ENCODE data around the gene PPP1R27. TPM values are rescaled to one million over a fixed set of nuclear protein-coding genes. Genes with fewer than 3 reads are reported as not detected.
A peak's percentile ranks its signal among the peaks of the same experiment; 100 is the strongest.

Gene PPP1R27
- total RNA-seq, 1 donor from 2014 or later = not detected

DNA sequence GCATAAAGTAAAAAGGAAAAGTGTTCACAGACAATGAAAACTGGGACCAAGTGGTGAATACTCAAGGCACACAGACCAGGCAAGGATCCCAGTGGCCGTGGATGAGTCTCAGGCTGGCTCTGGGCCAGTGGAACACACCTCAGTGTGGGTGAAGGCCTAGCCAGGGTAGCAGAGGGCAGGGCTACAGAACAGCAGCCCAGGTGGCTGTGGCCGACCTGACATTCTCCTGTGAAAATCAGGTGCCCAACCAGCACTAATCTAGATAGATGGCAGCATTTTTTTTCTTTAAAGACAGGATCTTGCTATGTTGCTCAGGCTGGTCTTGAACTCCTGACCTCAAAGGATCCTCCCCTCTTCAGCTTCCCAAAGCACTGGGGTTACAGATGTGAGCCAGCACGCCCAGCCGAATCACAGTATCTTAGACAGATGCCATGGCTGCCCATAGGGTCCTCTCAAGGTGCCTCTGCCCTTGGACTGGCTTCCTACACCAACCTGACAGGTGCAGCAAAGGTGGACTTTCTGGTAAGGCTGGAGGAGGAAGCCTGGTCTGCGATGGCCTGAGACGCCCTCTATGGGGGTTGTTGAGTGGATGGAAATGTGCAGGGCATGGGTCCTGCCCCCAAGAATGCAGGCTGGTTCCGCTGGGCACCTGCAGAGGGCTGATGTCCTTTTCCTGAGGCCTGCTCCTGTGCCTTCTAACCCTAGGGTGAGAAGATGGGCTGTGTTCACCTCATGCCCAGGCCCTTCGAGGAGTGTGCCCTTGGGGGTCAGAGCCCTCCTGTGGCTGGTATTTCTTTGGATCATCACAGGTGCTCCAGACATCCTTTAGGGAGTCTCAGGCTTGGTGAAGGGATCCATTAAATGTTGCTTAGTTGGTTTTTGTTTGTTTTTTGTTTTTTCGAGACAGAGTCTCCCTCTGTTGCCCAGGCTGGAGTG lies 29.3 kb upstream of the PPP1R27 start:
- intact Hi-C loops (cut with DNase I) = no loop called here
- no peak for ATAC-seq
- peak; percentile 60 for DNase-seq (ENCODE audit: low spot score)

DNA sequence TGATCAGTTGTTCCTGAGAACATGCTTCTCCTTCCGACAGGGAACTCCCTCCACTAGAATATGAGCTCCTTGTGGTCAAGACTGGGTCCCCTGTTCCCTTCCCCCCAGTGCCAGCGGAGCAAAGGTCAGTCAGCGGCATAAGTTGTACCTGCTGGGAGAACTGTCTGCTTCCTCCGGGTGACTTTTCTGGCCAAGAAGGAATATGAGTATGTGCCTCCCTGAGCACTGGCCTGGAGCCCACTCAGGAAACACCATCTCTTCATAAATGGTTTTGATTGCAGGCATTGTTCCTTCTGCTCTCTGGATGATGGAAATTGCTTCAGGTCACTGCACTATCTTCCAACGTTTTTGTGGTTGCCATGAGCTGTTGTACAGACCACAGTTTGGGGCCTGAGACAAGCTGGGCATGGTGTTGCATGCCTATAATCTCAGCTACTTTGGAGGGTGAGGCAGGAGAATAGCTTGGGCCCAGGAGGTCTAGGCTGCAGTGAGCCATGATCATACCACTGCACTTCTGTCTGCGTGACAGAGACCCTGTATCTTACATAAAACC lies 28.3 kb upstream of the PPP1R27 start:
- no peak for DNase-seq (ENCODE audit: low spot score)
- intact Hi-C loops (cut with DNase I) = no loop called here
- no peak for ATAC-seq

DNA sequence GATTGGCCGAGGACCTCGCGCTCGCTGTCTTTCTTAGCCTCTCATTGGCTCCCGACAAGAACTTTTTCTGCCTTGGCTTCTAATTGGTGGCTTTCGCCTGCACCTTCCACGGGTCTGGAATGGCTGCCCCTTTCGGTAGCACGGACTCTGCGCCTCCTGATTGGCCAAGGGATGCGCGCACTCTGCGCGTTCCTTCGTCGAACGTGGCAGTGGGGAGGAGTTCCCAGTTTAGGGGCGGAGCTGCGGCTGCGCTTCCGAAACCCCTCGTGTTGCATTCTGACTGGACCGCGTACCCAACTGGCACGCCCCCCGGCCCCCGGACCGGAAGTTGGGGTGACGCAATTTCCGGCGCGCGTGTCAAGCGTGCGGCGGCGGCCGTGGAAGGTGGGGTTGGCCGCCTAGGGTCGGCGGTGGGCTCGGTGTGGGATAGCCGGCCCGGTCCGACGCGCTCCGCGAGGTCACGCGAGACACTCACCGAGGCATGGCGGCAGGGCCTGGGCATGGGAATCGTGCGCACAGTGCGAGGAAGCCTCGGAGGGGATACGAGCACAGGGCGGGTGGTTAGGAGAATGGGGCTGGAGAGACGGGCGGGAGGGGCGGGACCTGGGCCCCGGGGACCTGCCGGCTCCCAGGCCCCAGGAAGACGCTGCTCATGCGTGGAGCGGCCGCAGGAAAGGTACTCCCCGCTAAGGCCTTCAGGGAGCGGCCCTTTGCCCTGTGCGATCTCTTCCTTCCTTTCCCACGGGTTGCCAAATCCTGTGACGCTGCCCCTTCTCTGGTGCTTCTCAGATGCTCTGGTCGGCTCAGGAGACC lies 26.1 kb upstream of the PPP1R27 start:
- ATAC-seq (peak; percentile 98), DNase-seq (ENCODE audit: low spot score) (peak; percentile 99)
- intact Hi-C loops (cut with DNase I) = no loop called here

DNA sequence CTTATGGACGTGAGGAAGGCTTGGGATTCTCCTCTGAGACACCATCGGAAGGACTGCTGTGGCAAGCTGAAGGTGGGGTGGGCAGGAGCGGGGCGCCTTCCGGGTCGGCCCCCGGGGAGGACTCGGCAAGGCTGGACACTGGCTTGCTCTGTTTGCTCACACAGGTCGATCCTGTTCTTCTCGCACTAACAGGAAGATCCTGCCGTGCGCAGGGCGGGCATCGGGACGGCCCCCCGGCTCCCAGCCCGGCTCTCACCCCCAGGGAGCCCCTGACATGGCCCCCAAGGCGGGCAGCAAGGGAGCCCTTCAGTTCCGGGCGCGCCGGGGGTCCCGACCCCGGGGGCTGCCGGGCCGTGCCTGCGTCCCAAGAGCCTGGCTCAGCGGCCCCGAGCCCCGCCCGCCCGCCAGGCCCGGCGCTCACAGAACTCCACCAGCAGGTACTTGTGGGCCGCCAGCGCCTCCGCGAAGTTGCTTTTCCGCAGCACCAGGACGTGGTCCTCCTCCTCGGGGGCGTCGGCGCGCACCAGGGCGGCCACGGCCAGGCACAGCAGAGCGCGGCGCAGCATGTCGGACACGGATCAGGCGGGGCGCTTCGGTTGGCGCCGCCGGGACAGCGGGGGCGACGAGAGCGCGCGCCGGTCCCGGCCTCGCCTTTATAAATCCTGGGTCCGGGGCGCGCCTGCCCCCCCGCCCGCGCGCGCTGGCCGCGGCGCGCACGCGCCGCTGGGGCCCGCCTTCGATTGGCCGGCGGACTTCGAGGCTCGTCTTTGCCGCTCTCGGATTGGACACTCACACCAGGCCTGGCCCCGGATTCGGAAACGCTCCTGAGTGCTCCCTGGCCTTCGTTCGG lies 25.3 kb upstream of the PPP1R27 start, which contains the start of gene P4HB:
TSS of gene P4HB (minus strand) at position 630 of the 850 bp plus-strand sequence. CDS start at position 566, 64 bp downstream.
- DNase-seq (ENCODE audit: low spot score) (no peak), ATAC-seq (no peak)
- intact Hi-C loops (cut with DNase I) = no loop called here

DNA sequence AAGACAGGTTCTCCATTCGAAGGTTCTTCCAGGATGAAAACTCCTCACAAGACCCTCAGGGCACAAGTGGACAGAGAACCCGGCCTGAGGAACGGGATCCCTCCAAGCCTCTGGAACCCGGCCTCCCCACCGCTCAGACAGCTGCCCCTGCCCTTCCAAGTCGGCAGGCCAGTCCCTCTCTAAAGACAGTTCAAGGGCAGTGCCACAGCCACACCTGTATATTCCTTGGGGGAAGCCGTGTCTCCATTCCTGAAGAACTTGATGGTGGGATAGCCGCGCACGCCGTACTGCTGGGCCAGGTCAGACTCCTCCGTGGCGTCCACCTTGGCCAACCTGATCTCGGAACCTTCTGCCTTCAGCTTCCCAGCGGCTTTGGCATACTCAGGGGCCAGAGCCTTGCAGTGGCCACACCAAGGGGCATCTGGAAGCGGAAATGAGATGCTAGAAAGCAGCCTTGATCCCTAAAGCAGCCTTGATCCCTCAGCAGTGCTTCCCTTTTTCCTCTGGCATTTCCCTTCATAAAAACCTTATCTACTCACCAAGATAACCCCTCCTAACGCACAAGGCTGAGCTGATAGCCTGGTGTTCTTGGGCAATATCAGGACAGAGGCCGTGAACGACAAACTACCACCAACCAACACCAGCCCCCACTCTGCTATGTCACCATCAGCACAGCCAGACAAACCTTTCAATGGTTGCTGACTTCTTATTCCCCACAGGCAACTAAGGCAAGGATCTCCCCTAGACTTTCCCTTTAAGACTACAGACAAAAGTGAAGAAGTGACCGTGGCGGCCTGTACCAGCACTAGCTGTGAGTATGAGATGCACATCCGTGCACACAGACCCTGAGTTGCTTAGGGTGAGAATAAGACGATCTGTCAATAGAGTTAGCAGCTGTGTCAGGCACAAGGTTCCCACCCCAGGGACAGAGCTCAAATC lies 24.4 kb upstream of the PPP1R27 start:
- DNase-seq (ENCODE audit: low spot score) (no peak), ATAC-seq (no peak)
- intact Hi-C loops (cut with DNase I) = no loop called here

DNA sequence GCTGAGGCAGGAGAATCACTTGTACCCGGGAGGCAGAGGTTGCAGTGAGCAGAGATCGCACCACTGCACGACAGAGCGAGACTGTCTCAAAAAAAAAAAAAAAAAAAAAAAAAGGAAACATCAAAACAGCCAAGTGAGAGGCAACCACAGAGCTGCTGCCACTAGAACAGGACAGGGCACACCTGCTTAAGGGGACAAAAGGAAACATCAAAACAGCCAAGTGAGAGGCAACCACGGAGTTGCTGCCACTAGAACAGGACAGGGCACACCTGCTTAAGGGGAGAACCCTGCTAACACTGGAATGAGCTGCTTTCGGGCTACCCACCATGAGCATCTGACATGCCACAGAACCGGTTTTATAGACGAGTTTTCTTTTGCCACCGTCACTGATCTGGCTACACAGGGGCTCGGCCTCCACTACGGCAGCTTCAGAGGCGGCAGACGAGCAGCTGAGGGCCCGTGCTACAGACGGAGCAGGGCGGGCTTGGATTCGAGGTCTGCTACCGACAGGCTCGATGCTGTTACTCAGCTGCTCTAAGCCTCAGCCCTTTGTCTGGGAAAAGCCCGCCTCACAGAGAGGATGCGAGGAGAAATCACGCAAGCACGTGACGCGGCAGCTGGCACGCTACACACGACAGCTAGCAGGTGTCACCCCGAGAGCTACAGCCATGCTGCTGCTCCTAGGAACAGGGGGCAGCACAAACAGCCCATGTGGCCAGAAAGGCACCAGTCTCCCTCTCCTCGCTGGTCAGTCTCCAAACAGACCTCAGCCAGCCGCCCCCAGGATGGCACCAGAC lies 23.5 kb upstream of the PPP1R27 start:
- DNase-seq (ENCODE audit: low spot score) (no peak), ATAC-seq (no peak)
- intact Hi-C loops (cut with DNase I) = no loop called here

DNA sequence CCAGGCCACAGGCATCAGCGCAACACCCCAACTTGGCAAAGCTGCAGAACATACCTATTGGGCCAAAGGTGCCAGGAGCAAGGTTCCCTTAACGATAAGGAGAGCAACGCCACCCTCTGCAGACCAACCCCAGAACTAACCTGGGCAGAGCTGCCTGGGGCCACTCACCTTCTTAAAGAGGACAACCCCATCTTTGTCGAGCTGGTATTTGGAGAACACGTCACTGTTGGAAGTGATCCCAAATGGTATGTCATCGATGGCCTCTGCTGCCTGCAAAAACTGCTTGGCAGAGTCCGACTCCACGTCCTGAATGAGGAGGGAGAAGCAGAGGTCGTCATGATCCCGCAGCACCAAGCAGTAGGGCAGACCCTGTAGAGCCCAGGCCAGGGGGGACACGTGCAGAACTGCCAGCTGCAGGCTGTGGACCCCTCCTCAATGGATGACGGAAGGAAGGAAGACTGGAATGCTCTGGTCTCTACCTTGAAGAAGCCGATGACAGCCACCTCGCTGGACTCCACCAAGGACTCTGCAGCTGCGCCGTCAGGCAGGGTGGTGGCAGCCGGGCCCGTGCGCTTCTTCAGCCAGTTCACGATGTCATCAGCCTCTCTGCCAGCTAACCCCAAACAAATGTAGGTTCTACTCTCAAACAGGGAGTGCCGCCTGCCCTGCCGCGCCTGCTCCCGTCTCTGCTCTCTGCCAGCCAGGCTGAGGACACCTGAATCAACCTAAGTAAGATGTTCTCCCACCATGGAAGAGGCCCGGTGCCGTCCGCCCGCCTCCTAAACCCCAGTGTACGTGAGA lies 20.3 kb upstream of the PPP1R27 start:
- no peak for DNase-seq (ENCODE audit: low spot score)
- intact Hi-C loops (cut with DNase I) = no loop called here
- ATAC-seq = no peak

DNA sequence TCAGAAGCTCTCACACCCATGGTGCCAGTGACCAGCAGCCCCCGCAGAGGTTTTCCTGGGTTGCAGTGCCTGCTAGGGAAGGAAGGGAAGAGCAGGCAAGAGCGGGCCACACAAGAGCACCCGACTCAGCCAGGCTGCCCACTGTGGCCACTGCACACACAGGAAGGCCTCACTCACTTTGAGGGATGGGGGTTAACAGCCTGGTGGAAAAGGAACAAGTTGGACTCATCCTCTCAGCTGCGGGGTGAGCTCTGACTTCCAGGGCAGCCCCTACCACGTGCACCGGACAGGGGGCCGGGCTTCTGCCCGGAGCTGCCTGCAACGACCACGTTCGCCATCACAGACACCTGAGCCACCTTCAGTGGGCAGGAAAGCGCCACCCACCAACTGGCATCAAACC lies 17.4 kb upstream of the PPP1R27 start:
- ATAC-seq = no peak
- intact Hi-C loops (cut with DNase I) = no loop called here
- DNase-seq (ENCODE audit: low spot score) = no peak

DNA sequence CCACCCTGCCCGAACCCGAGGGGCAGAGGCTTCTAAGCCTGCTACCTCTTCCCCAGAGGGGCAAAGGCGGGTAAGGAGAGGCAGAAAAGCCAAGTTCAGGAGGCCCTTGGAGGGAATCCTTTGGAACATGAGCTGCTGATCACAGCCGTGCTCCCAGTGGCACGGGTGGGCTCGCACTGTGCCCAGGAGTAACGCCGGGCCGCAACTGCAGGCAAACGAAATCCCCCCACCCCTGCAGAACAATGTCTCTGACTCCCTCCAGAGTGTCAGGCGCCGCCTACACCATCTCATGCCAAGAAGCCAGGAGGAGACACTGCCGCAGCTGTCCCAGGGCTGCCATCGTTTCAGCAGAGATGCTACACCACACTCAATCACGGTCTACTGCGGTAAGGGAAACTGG lies 16.6 kb upstream of the PPP1R27 start:
- no peak for DNase-seq (ENCODE audit: low spot score)
- ATAC-seq = no peak
- intact Hi-C loops (cut with DNase I) = no loop called here

DNA sequence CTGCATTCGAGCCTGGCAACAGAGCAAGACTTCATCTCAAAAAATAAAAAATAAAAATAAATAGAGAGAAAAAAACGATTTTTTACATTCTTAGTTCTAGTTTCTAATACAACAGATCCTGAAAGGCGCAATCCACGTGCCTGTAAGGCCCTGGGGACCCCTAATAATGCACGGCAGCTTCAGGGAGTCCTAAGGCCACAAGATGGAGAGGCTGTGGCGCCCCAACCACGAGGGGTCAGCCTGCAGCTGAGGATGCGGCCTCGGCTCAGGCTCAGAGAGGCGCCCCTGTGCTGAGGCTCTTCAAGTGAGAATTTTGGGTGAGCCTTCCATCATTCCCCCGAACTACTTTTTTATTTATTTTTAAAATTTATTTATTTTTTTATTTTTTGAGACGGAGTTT lies 14.6 kb upstream of the PPP1R27 start:
- ATAC-seq = no peak
- DNase-seq (ENCODE audit: low spot score) = no peak
- intact Hi-C loops (cut with DNase I) = no loop called here

DNA sequence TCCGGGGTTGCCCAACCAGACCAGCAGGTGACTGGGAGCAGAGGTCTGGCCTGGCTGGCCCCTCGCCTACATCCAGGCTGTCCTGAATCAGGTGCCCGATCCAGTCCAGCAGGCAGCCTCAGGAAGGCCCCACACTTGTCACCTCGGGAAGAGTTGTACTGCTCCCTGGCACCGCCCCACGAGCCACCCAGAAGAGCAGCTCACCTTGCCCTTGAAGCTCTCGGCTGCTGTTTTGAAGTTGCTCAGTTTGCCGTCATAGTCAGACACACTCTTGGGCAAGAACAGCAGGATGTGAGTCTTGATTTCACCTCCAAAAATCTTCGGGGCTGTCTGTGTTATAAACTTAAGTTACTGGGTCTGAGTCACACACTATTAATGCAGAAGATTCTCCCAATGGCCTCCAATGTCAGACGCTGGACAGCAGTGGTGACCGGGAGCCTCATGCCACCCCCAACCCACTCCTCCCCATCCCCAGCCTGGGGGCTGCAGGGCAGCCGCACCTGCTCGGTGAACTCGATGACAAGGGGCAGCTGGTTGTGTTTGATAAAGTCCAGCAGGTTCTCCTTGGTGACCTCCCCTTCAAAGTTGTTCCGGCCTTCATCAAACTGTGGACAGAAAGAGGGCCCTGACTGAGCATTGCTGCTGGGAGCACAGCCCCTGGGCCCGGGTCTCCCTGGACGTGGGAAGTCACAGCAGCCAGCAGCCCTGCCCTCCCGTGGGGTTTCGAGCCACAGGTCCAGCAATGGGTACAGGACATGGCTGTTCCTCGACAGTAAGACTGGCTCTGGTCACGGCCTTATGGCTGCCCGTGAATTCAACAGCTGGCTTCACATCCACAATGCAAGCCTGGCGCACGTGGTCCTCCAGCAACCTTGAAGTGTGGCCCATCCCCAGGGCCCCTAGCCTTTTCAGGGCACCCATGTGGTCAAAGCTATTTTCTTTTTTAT lies 12.2 kb upstream of the PPP1R27 start:
- ATAC-seq = no peak
- no peak for DNase-seq (ENCODE audit: low spot score)
- intact Hi-C loops (cut with DNase I) = no loop called here

DNA sequence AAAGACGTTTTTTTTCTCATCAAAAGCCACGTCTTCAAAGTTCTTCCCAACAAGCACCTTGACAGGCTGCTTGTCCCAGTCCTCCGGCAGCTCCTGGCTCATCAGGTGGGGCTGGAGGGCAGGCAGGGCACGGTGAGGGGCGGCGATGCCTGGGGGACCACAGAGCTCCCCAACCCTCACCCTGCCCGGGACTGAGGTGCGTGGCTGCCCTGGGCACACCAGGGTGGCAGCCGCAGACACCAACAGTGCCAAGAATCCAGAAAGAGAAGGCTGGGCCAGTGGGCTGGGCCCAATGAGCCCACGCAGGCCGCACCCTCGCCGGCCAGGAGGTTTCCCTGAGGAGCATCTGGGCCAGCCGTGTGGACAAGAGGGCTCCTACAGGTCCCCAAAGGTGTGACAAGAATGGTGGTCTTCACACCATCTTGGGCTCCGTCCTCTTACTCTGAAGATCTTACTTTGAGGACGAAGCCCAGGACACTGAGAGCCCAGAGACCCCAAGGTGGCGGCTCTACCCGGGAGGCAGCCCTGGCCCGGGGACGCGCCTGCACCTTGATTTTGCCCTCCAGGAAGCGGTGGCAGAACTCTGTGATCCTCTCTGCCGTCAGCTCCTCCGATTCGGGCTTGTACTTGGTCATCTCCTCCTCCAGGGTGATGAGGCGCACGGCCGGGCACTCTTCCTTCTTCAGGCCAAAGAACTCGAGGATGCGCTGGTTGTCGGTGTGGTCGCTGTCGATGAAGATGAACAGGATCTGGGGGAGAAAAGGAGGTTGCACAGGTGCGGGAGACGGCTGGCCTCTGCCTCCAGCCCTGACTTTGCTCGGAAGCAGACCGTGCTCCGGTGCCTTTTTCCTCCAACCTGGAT lies 11.3 kb upstream of the PPP1R27 start:
- no peak for DNase-seq (ENCODE audit: low spot score)
- intact Hi-C loops (cut with DNase I) = no loop called here

DNA sequence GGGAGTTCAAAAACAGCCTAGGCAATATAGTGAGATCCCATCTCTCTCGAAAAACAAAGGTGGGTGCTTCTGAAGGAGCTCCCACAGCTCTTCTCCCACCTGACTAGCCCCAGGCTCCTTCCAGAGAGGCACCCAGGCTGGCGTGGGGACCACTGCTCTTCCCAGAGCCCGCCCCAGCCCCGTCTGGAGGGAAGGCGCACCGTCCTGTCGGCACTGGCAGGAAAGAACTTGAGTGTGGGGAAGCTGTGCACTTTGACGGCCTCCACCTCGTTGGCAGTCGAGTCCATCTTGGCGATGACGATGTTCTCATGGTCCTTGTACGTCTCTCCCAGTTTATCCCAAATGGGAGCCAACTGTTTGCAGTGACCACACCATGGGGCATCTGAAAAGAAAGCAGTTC lies 10.5 kb upstream of the PPP1R27 start:
- DNase-seq (ENCODE audit: low spot score) = no peak
- intact Hi-C loops (cut with DNase I) = no loop called here
- ATAC-seq = no peak

More for the DNA sequence above, 11.3 kb upstream of the PPP1R27 start:
- ATAC-seq = no peak

DNA sequence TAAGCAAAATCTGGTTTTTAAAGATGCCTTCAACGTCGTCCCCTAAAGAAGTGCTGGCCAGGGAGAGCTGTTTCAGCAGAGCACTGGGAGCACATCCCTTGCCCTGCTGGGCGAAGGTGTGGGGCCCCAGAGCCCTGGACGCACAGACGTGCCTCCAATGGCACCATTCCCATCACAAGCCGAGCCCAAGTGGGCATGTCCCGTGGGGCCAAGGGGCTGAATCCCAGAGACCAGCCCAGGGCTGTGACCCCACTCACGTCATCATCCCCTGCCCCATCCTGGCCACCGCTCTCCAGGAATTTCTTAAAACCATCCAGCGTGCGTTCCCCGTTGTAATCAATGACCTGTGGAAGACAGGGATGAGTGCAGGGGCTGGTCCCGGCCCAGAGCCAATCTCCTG lies 10.0 kb upstream of the PPP1R27 start:
- intact Hi-C loops (cut with DNase I) = no loop called here
- DNase-seq (ENCODE audit: low spot score) = no peak
- no peak for ATAC-seq

Measured in sciatic nerve (tissue), 2 donors.